Activated naive CD4-positive, alpha-beta T cell (primary cell): ENCODE results near the gene FCN2.

Experiments used
- DNase-seq, 4 experiments: peaks; one replicate each; lab custom pipeline; 2025; lab: John Stamatoyannopoulos, UW

FCN2 gene

GRCh38 chr9:134933076-134933659, 52.6 kb downstream of the FCN2 start:
- DNase-seq = no peak

DNA sequence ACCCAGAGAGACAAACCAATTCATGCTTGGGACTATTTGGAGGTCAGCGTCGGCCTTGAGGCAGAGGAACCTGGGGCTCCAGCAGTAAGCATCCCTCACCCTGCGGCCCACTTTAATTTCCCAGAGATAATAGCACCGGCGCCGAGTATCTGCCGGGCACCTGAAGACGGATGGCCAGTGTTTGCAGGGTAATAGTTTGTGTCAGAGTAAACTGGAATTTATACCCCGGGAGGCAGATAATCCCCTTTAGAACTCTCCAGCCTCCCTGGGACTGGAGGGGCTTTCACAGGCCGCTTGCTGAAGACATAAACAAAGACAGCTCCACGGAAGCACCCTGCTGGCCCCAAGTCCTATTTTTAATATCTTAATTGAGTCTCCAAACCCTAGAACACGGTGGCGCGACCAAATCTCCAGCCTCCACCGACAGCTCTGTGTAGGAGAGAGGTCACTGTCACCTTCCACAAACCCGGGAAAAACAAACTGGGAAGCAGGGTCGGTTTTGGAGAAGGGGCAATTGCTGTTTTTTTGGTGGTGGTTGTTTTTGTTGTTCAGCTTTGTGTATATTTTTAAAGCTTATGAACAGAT, 54.5 kb downstream of the FCN2 start:
- no peak for DNase-seq

- no peak for DNase-seq
Observed at GRCh38 chr9:134935701-134936345, 55.2 kb downstream of the FCN2 start.

- no peak for DNase-seq
Observed at GRCh38 chr9:134936346-134937163, 55.9 kb downstream of the FCN2 start.
